A549 treated with GW870086 at 1 μM for 4 hours (cell line): ENCODE results near the gene ARHGEF11. TPM values are rescaled to one million over a fixed set of nuclear protein-coding genes. Genes with fewer than 3 reads are reported as not detected.

ENCODE experiments used
- total RNA-seq: library from RNA; stranded (reverse); fragments of 200-300 nt; extraction: Qiagen RNA extraction; gene quantifications from 5 replicates; pipeline ENCODE4 v1.2.3, GENCODE V29; 2022; ENCODE audit warnings: low read depth

ARHGEF11 gene, protein sequence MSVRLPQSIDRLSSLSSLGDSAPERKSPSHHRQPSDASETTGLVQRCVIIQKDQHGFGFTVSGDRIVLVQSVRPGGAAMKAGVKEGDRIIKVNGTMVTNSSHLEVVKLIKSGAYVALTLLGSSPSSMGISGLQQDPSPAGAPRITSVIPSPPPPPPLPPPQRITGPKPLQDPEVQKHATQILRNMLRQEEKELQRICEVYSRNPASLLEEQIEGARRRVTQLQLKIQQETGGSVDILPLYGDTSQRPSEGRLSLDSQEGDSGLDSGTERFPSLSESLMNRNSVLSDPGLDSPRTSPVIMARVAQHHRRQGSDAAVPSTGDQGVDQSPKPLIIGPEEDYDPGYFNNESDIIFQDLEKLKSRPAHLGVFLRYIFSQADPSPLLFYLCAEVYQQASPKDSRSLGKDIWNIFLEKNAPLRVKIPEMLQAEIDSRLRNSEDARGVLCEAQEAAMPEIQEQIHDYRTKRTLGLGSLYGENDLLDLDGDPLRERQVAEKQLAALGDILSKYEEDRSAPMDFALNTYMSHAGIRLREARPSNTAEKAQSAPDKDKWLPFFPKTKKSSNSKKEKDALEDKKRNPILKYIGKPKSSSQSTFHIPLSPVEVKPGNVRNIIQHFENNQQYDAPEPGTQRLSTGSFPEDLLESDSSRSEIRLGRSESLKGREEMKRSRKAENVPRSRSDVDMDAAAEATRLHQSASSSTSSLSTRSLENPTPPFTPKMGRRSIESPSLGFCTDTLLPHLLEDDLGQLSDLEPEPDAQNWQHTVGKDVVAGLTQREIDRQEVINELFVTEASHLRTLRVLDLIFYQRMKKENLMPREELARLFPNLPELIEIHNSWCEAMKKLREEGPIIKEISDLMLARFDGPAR (N-terminal part only)
- total RNA-seq = 15.6 to 19.9 TPM (median 17.9 TPM) in 5 replicates

GRCh38 chr1:157045250-157046218 is at the start of gene ARHGEF11:
Gene ARHGEF11 (minus strand): TSS chr1:157045742. CDS start chr1:157044330, 1,412 bp downstream.

DNA sequence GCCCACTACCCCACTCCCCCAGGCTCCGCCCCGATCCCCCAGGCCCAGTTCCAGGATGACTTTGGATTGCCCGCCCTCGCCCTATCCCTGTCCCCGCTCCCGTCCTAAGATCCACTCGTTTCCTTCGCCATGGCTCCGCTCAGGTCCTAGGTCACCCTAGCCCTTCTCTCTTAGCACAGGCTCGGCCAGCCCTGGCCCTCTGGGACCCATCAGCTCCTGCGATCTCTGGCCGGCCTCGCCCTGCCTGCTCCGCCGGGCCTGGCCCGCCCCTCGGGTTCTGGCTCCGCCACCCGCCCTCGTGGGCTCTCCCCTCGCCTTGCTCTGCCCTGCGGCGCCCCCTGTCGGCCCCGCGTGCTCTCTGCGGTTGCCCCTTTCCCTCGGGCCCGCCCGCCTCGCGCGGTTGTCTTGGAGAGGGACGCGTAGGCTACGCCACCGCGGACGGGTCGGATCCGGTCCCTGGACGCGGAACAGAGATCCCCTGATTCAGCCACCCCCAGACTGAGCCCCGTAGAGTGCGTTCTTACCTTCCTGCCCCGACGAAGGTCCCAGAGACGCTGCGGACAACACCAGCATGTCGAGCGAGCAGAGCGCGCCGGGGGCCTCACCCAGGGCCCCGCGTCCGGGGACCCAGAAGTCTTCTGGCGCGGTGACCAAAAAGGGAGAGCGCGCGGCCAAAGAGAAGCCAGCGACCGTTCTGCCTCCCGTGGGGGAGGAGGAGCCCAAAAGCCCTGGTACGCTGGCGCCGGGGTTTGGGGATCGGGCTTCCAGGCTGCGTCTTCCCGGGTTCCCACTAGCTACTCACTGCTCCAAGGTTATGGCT is 125.1 kb downstream of the ARHGEF11 start, which contains the start of gene LRRC71:
LRRC71 (plus strand) TSS at position 400 of the 820 bp plus-strand sequence; CDS start at position 572, 172 bp downstream.

DNA sequence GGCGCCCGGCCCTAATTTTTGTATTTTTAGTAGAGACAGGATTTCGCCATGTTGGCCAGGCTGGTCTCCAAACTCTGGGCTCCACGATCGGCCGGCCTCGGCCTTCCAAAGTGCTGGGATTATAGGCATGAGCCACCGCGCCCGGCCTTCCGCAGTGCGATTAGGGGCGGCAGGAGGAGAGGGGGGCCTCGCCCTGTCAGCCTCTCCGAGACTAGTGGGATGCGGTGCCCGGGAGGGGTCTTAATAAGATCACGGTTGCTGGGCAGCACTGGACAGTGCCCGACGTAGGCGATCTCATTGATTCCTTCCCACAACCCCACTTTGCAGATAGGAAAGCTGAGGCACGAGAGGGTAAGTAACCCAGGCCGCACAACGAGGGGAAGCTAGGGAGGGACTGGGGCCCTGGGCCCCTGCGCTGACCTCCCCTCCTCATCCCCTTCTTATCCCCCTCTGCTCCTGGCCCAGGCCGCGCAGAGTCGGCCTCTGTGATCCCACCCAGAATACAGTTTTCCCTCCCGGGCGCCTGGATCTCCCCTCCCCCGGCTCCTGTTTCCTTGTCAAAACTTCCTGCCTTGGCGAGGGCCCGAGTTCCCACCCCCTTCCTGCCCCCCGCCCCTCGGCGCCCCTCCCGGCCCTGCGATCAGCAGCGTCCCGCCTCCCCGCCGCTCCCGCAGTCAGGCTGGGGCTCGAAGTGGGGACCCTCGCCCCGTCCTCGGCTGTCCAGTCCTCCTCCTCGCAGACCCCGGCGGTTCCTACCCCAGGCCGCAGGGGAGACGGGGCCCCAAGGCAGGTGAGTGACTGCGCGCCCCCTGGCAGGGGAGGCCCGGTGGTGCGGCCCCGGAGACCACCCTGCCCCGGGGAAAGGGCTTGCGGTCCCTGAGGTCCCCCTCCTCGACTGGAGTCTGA is 152.2 kb downstream of the ARHGEF11 start, which contains the start of gene PEAR1:
PEAR1 (plus strand) TSS at position 671 of the 906 bp plus-strand sequence. CDS start 10,209 bp downstream, outside the sequence.

Other genes with a start within 250 kb of the ARHGEF11 start
- 2.6 to 3.9 TPM (median 3.2 TPM) in 5 replicates for gene SH2D2A, start 228.9 kb downstream of the ARHGEF11 start, total RNA-seq
- not detected in 5 replicates for gene INSRR, start 186.6 kb downstream of the ARHGEF11 start, total RNA-seq
- 0.03 to 0.18 TPM (median 0.16 TPM) in 4 of 5 replicates, not detected in the other for gene NTRK1, start 184.9 kb downstream of the ARHGEF11 start, total RNA-seq
- 5.7 to 7.5 TPM (median 6.1 TPM) in 5 replicates for gene PEAR1, start 152.0 kb downstream of the ARHGEF11 start, total RNA-seq
- 0.11 to 0.22 TPM (median 0.19 TPM) in 3 of 5 replicates, not detected in the others for gene LRRC71, start 125.1 kb downstream of the ARHGEF11 start, total RNA-seq
- not detected in 5 replicates for gene ETV3L, start 54.1 kb upstream of the ARHGEF11 start, total RNA-seq
- gene ETV3, start 92.7 kb upstream of the ARHGEF11 start, total RNA-seq = 8.6 to 12.7 TPM (median 10.5 TPM) in 5 replicates